ENCODE results near the gene PRELID2. TPM values are rescaled to one million over a fixed set of nuclear protein-coding genes. Genes with fewer than 3 reads are reported as not detected.
"Not testable (repeated sequence)": the region's sequence is repeated elsewhere in the genome, so short reads cannot be mapped to it uniquely, and the experiment has no call there.

The PRELID2 gene
- total and polyA plus RNA-seq, 2 donors from 2014 or later, result 3.8 to 12.1 TPM

DNA sequence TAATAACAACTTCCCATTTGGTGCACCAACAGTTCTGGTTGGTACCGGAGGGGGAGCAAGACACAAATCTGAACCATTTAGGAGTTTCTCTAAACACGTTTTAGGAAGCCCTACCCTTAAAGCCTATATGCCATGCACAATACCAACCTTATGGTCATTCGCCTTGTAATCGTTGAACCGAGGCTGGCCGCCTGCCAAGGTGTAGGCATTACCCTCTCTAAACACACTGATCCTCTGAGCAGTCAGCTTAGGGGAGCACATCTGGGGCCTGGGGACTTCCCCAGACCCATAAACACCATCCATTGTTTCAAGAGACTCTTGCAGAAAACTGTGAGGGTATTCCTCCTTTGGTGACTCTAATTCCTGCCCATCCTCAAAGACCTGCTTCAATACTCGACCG, 37.3 kb upstream of the PRELID2 start:
- Histone ChIP-seq H3K36me3 (ENCODE audit: control insufficient read depth in 2 of 3, insufficient read depth in 3 of 3, low read length in 3 of 3) (no peaks in the 10 kb centered on the region), H3K27ac (ENCODE audit: low read depth in 2 of 2, low read length in 2 of 2) (no peak overlapping the region), H3K4me1 (ENCODE audit: control insufficient read depth in 2 of 3, insufficient read depth in 2 of 3, low read depth in 1 of 3, low read length in 3 of 3) (no peaks in the 10 kb centered on the region), H3K27me3 (ENCODE audit: control insufficient read depth, insufficient read depth, low read length) (no peaks in the 10 kb centered on the region), H3K9me3 (ENCODE audit: control insufficient read depth in 2 of 3, insufficient read depth in 1 of 3, low read length in 3 of 3) (no peaks in the 10 kb centered on the region), H3K9ac (ENCODE audit: low read length in 3 of 3) (no peak overlapping the region), H3K4me3 (ENCODE audit: low read length in 3 of 3) (no peak overlapping the region)
- TF ChIP-seq, protein P1, sequence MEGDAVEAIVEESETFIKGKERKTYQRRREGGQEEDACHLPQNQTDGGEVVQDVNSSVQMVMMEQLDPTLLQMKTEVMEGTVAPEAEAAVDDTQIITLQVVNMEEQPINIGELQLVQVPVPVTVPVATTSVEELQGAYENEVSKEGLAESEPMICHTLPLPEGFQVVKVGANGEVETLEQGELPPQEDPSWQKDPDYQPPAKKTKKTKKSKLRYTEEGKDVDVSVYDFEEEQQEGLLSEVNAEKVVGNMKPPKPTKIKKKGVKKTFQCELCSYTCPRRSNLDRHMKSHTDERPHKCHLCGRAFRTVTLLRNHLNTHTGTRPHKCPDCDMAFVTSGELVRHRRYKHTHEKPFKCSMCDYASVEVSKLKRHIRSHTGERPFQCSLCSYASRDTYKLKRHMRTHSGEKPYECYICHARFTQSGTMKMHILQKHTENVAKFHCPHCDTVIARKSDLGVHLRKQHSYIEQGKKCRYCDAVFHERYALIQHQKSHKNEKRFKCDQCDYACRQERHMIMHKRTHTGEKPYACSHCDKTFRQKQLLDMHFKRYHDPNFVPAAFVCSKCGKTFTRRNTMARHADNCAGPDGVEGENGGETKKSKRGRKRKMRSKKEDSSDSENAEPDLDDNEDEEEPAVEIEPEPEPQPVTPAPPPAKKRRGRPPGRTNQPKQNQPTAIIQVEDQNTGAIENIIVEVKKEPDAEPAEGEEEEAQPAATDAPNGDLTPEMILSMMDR (IDR thresholded peaks at IDR 0.05; ENCODE audit: borderline replicate concordance, extremely low read depth, insufficient read depth), result no peak
- no peak for FAIRE-seq
- intact Hi-C loops (cut with DNase I), result no loop called here
- peak in 2 of 5 donors; percentile 25 to 35 for DNase-seq

DNA sequence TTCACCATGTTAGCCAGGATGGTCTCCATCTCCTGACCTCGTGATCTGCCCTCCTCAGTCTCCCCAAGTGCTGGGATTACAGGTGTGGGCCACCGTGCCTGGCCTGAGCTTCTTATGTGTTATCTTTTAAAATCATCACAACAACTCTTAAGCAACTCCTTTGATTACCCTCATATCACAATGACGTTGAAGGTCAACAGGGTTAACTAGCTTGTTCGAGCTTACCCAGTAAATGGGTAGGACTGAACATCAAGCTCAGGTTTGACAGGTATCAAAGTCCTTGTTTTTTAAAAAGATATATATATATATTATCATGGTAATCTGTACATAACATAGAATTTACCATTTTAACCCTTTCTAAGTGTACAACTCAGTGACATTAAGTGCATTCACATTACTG, 34.6 kb upstream of the PRELID2 start:
- Histone ChIP-seq H3K4me1 (ENCODE audit: control insufficient read depth in 2 of 3, insufficient read depth in 2 of 3, low read depth in 1 of 3, low read length in 3 of 3) (no peaks in the 10 kb centered on the region), H3K9ac (ENCODE audit: low read length in 3 of 3) (no peak overlapping the region), H3K27ac (ENCODE audit: low read depth in 2 of 2, low read length in 2 of 2) (no peak overlapping the region), H3K27me3 (ENCODE audit: control insufficient read depth, insufficient read depth, low read length) (no peaks in the 10 kb centered on the region), H3K36me3 (ENCODE audit: control insufficient read depth in 2 of 3, insufficient read depth in 3 of 3, low read length in 3 of 3) (no peaks in the 10 kb centered on the region), H3K4me3 (ENCODE audit: low read length in 3 of 3) (no peak overlapping the region), H3K9me3 (ENCODE audit: control insufficient read depth in 2 of 3, insufficient read depth in 1 of 3, low read length in 3 of 3) (no peaks in the 10 kb centered on the region)
- intact Hi-C loops (cut with DNase I), result no loop called here
- DNase-seq (no peak), FAIRE-seq (no peak)
- TF ChIP-seq, protein P1 (IDR thresholded peaks at IDR 0.05; ENCODE audit: borderline replicate concordance, extremely low read depth, insufficient read depth), result no peak

DNA sequence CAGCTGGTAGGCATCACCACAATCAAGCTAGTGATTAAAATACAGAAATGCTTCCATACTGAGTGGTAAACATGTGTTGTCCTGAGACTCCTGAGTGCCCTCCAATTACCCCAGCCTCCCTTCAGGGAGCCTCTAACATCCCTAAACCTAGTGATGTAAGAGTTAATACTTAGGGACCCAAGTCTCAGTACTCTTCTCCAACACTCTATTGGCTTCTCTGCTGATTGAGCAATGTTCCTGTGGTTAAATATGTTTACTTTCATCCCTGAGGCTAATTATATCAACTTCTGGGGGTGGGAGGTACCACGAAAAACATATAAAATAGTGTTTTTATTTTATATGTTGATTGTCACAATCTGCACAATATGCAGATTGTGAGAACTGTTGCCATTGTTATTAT, 32.7 kb upstream of the PRELID2 start:
- Histone ChIP-seq H3K27me3 (ENCODE audit: control insufficient read depth, insufficient read depth, low read length) (no peaks in the 10 kb centered on the region), H3K27ac (ENCODE audit: low read depth in 2 of 2, low read length in 2 of 2) (no peak overlapping the region), H3K9me3 (ENCODE audit: control insufficient read depth in 2 of 3, insufficient read depth in 1 of 3, low read length in 3 of 3) (no peaks in the 10 kb centered on the region), H3K9ac (ENCODE audit: low read length in 3 of 3) (no peak overlapping the region), H3K4me3 (ENCODE audit: low read length in 3 of 3) (no peak overlapping the region), H3K4me1 (ENCODE audit: control insufficient read depth in 2 of 3, insufficient read depth in 2 of 3, low read depth in 1 of 3, low read length in 3 of 3) (no peaks in the 10 kb centered on the region), H3K36me3 (ENCODE audit: control insufficient read depth in 2 of 3, insufficient read depth in 3 of 3, low read length in 3 of 3) (no peaks in the 10 kb centered on the region)
- no peak for FAIRE-seq
- TF ChIP-seq, protein P1 (IDR thresholded peaks at IDR 0.05; ENCODE audit: borderline replicate concordance, extremely low read depth, insufficient read depth), result no peak
- no peak for DNase-seq
- intact Hi-C loops (cut with DNase I), result no loop called here

DNA sequence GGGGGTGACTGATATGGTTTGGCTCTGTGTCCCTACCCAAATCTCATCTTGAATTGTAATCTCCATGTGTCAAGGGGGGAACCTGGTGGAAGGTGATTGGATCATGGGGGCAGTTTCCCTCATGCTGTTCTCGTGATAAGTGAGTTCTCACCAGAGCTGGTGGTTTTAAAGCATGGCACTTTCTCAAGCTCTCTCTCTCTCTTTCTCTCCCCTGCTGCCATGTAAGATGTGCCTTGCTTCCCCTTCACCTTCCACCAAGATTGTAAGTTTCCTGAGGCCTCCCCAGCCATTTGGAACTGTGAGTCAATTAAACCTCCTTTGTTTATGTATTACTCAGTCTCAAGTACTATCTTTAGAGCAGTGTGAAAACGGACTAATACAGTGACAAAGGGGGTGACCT, 29.3 kb upstream of the PRELID2 start:
- H3K27ac ChIP-seq (ENCODE audit: low read depth in 2 of 2, low read length in 2 of 2); H3K9ac ChIP-seq (ENCODE audit: low read length in 3 of 3); H3K9me3 ChIP-seq (ENCODE audit: control insufficient read depth in 2 of 3, insufficient read depth in 1 of 3, low read length in 3 of 3); DNase-seq; intact Hi-C loops (cut with DNase I); H3K36me3 ChIP-seq (ENCODE audit: control insufficient read depth in 2 of 3, insufficient read depth in 3 of 3, low read length in 3 of 3); H3K27me3 ChIP-seq (ENCODE audit: control insufficient read depth, insufficient read depth, low read length); H3K4me1 ChIP-seq (ENCODE audit: control insufficient read depth in 2 of 3, insufficient read depth in 2 of 3, low read depth in 1 of 3, low read length in 3 of 3); H3K4me3 ChIP-seq (ENCODE audit: low read length in 3 of 3); FAIRE-seq: not testable (repeated sequence)
